Effector memory CD4-positive, alpha-beta T cell (primary cell): ENCODE measurements around the gene RPN2.

Source experiments
- DNase-seq, 3 donors: peaks; one replicate each; pipeline ENCODE4 v3.0.0-alpha.2; 2020
- H3K27ac ChIP-seq: 2 replicates; pipeline ENCODE4 v1.7.0; 2013; ENCODE audit warnings: mild to moderate bottlenecking, low read length, moderate library complexity; ENCODE audit not compliant: insufficient read depth, poor library complexity, severe bottlenecking
- H3K27me3 ChIP-seq: replicated peaks from 2 replicates; pipeline ENCODE4 v1.7.0; 2013; ENCODE audit warnings: mild to moderate bottlenecking, low read length; ENCODE audit not compliant: insufficient read depth, control insufficient read depth, poor library complexity, severe bottlenecking
- H3K36me3 ChIP-seq: 2 replicates; pipeline ENCODE4 v1.7.0; 2013; ENCODE audit warnings: mild to moderate bottlenecking, low read length, moderate library complexity; ENCODE audit not compliant: control insufficient read depth, insufficient read depth
- H3K4me1 ChIP-seq: 2 replicates; pipeline ENCODE4 v1.7.0; 2013; ENCODE audit warnings: low read length, mild to moderate bottlenecking; ENCODE audit not compliant: control insufficient read depth, insufficient read depth, poor library complexity, severe bottlenecking
- H3K4me3 ChIP-seq: 2 replicates; pipeline ENCODE4 v1.7.0; 2013; ENCODE audit warnings: low read length, low read depth, mild to moderate bottlenecking; ENCODE audit not compliant: insufficient read depth, poor library complexity, severe bottlenecking
- H3K9me3 ChIP-seq: 2 replicates; pipeline ENCODE4 v1.7.0; 2013; ENCODE audit warnings: mild to moderate bottlenecking, low read length, moderate library complexity; ENCODE audit not compliant: control insufficient read depth

Gene RPN2

GRCh38 chr20:37274851-37275524, 95.9 kb downstream of the RPN2 start:
- Histone ChIP-seq H3K4me1 (no peaks in the 10 kb centered on the region), H3K4me3 (no peak overlapping the region)
- DNase-seq: no peak

GRCh38 chr20:37276494-37277252, 97.5 kb downstream of the RPN2 start:
- Histone ChIP-seq H3K27ac (no peak overlapping the region), H3K9me3 (no peaks in the 10 kb centered on the region), H3K27me3 (no peaks in the 10 kb centered on the region), H3K4me1 (no peaks in the 10 kb centered on the region), H3K36me3 (no peaks in the 10 kb centered on the region), H3K4me3 (no peak overlapping the region)
- DNase-seq: no peak

More at GRCh38 chr20:37274851-37275524, 95.9 kb downstream of the RPN2 start:
- H3K36me3 ChIP-seq: no peaks in the 10 kb centered on the region
- no peak overlapping the region for H3K27ac ChIP-seq
- no peaks in the 10 kb centered on the region for H3K27me3 ChIP-seq
- no peaks in the 10 kb centered on the region for H3K9me3 ChIP-seq

GRCh38 chr20:37277253-37277593, 98.1 kb downstream of the RPN2 start:
- Histone ChIP-seq H3K36me3 (no peaks in the 10 kb centered on the region), H3K27ac (no peak overlapping the region), H3K4me3 (no peak overlapping the region), H3K27me3 (no peaks in the 10 kb centered on the region), H3K9me3 (no peaks in the 10 kb centered on the region), H3K4me1 (no peaks in the 10 kb centered on the region)
- DNase-seq: no peak

- Histone ChIP-seq H3K4me3 (no peak overlapping the region), H3K36me3 (no peaks in the 10 kb centered on the region), H3K27me3 (no peaks in the 10 kb centered on the region), H3K4me1 (no peaks in the 10 kb centered on the region), H3K27ac (no peak overlapping the region), H3K9me3 (no peaks in the 10 kb centered on the region)
- no peak for DNase-seq
Measured at GRCh38 chr20:37278966-37279590, 99.9 kb downstream of the RPN2 start.

- H3K4me3 ChIP-seq: no peak overlapping the region
- no peaks in the 10 kb centered on the region for H3K36me3 ChIP-seq
- no peaks in the 10 kb centered on the region for H3K4me1 ChIP-seq
- no peaks in the 10 kb centered on the region for H3K9me3 ChIP-seq
- DNase-seq: no peak
- H3K27me3 ChIP-seq: no peaks in the 10 kb centered on the region
- H3K27ac ChIP-seq: no peak overlapping the region
Measured at GRCh38 chr20:37279820-37280219, 100.7 kb downstream of the RPN2 start.

- Histone ChIP-seq H3K36me3 (no peaks in the 10 kb centered on the region), H3K27me3 (no peaks in the 10 kb centered on the region), H3K4me1 (no peaks in the 10 kb centered on the region), H3K9me3 (no peaks in the 10 kb centered on the region), H3K4me3 (no peak overlapping the region), H3K27ac (no peak overlapping the region)
- DNase-seq: no peak
Measured at GRCh38 chr20:37280403-37280802, 101.3 kb downstream of the RPN2 start.

GRCh38 chr20:37282556-37282955, 103.4 kb downstream of the RPN2 start:
- H3K27me3 ChIP-seq: no peaks in the 10 kb centered on the region
- no peaks in the 10 kb centered on the region for H3K36me3 ChIP-seq
- no peak for DNase-seq
- H3K4me3 ChIP-seq: no peak overlapping the region
- no peaks in the 10 kb centered on the region for H3K9me3 ChIP-seq
- H3K27ac ChIP-seq: no peak overlapping the region
- no peaks in the 10 kb centered on the region for H3K4me1 ChIP-seq

- Histone ChIP-seq H3K27ac (no peak overlapping the region), H3K36me3 (no peaks in the 10 kb centered on the region), H3K27me3 (no peaks in the 10 kb centered on the region), H3K9me3 (no peaks in the 10 kb centered on the region), H3K4me3 (no peak overlapping the region), H3K4me1 (no peaks in the 10 kb centered on the region)
- DNase-seq: no peak
Measured at GRCh38 chr20:37283530-37284195, 104.5 kb downstream of the RPN2 start.

GRCh38 chr20:37284691-37285161, 105.6 kb downstream of the RPN2 start:
- Histone ChIP-seq H3K36me3 (no peaks in the 10 kb centered on the region), H3K4me1 (no peaks in the 10 kb centered on the region), H3K4me3 (no peak overlapping the region), H3K27ac (no peak overlapping the region), H3K9me3 (no peaks in the 10 kb centered on the region), H3K27me3 (no peaks in the 10 kb centered on the region)
- DNase-seq: no peak
